Activated T-cell treated with anti-CD3 and anti-CD28 coated beads, Interleukin-2, amount 50 U/mL, for 48 hours (primary cell): ENCODE data around the gene SCN5A.

Experiments used
- DNase-seq, 2 experiments: peaks; one replicate each; pipeline ENCODE4 v3.0.0-alpha.2; 2020

The SCN5A gene

DNA sequence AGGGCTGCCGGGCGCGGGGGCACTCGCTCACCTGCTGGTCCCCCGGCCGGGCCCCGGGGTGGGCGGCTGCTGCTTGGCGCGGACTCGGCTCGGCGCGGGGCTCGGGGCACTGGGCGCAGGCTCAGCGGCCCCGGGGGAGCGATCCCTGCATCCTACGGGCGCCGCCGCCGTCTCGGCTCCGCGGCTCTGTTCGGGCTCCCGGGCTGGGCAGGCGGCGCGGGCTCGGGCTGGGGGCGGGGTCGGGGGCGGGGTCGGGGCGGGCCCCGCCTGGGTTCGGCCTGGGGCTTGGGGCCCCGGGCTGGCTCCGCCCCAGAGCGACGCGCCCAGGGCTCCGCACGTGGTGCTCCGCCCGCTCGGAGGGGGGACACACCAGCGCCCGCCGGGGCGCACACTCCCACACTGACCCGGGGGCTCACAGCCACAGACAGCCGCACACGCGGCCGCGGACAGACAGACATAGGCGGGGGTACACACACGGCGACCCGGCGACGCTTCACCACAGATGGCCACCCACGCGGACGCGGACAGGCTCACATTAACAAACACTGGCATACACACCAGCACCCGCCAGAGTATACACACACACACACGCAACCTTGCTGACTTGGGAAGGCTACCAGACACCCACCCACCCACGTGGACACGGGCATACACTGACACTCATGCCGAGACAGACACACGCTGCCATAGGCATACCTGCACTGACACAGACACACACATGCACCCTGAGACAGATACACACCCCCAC lies at the start of gene SCN5A:
Gene SCN5A, minus strand, starts transcription at position 188 of the 748 bp plus-strand sequence. CDS start 16,380 bp downstream, outside the sequence.
- peak; percentile 62 to 73 for DNase-seq

DNA sequence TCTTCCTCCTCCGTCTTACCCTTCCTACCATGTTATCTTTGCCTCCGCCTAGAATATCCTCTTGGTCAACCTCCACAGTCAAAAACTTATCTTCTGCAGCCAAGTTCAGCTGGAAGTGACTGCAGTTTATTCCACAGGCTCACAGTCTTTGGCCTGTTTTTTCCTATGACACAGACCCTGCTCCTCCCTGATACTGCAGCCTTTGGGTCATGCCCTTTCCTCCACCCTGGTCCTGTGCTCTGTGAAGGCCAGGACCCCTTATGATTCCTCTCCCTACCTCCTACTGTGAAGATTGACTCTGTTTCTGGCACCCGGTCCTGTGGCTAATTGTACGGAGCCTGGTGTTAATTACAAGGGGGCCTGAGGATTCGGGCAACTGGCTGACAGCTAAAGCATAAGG lies 49.3 kb upstream of the SCN5A start:
- no peak for DNase-seq

DNA sequence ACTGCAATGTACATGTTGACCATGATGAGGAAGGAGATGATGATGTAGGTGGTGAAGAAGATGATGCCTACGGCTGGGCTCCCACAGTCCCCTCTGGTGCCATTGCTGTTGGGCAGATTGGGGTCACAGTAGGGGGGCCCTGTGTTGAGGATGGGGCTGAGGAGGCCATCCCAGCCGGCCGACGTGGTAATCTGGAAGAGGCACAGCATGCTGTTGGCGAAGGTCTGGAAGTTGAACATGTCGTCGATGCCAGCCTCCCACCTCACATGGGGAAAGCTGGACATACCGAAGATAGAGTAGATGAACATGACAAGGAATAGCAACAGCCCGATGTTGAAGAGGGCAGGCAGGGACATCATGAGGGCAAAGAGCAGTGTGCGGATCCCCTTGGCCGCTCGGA lies 48.6 kb upstream of the SCN5A start:
- DNase-seq, result no peak

DNA sequence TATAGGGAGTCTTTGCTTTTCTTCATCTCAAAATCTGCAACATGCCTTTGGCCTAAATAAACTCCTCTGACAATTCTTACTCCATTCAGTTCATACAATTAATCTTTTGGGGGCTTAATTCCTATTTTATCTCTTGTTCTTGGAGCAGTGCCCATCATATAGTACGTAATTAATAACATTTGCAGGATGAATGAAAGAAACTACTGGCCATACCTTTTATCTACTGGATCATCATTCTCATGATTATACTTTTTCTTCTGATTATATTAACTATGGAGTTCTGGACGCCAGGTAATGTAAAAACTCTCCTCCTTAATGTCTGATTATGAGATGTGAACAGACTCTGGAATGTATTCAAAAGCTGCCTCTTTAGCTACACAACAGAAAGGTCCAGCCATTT lies 46.5 kb upstream of the SCN5A start:
- DNase-seq, result no peak

DNA sequence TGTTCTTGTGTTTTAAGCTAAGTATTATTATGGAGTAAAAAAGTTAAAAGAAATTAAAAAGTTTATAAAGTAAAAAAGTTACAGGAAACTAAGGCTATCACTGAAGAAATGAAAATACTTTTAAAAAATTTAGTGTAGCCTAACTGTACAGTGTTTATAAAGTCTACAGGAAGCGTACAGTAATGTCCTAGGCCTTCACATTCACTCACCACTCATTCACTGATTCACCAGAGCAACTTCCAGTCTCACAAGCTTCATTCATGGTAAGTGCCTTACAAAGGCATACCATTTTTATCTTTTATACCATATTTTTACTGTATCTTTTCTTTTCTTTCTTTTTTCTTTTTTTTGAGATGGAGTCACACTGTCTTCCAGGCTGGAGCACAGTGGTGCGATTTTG lies 40.7 kb upstream of the SCN5A start:
- DNase-seq, result no peak

DNA sequence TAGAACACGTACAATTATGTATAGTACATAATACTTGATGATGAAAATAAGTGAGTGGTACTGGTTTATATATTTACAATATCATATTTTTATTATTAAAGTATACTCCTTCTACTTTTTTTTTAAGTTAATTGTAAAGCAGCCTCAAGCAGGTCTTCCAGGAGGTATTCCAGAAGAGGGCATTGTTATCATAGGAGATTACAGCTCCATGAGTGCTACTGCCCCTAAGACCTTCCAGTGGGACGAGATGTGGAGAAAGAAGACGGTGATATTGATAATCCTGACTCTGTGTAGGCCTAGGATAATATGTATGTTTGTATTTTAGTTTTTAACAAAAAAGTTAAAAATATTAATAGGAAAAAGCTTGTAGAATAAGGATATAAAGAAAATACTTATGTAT lies 40.3 kb upstream of the SCN5A start:
- DNase-seq, result no peak

DNA sequence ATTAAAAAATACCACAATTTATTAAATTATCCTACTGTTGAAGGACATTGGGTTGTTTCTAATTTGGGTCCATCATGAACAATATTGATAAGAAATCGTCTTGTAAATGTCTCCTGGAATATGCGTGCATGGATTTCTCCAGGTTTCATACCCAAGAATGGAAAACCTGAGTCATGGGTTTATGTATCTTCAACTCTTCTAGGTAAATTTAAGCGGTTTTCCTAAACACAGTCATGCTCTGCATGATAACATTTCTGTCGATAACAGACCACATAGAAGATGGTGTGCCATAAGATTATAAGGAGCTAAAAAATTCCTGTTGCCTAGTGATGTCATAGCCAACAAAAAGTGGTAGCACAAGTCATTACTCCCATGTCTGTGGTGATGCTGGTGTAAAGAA lies 39.9 kb upstream of the SCN5A start:
- no peak for DNase-seq

DNA sequence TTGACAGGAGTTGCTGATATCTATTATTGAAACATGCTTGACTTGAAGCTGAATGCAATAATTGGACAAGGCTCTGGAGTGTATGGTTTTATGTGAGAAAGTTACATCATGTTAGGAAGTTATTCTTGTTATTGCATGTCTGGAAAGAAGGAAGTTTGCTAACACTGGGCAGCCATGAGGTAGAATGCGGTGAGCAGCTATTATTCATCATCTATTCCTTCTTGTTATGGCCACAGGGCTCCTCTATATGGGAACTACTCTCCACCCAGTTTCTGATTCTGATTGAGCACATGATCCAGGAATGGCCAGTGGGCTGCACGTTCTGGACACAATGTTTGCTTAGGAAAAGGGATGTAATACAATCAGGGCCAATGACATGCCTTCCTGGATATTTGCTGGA lies 37.8 kb upstream of the SCN5A start:
- no peak for DNase-seq

DNA sequence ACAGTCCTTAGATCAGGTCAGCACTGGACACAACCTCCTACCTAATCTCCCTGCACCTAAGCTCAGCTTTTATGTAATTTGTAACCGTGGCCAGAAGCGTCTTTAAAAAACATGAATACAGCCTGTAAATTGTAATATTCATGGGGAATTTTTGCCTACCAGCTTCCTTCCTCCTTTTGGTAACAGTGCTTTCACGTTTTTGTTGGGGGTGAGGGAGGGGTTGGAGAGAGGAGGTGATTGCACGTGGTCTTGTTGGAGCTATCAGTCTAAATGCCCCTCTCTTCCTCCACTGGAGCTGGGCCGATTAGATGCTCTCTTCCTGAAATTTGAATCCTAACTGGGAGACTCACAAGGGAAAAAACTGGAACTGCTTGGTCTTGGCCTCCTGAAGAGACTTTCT lies 35.1 kb upstream of the SCN5A start:
- DNase-seq, result no peak

DNA sequence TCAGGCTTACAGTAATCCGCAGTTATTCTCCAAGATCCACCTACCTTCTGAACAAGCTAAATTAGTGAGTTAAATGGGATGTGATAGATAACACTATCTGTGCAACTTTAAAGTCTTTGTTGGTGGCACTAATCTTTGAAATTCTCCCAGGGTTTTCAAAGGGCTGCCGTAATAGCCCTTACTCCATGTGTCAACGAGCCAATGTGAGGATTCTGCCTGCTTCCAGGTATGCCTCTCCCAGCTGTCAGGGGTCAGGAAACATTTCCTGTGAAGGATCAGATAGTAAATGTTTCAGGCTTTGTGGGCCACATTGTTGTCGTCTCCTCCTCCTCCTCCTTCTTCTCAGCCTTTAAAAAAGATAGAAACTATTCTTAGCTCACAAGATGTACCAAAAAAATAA lies 20.2 kb upstream of the SCN5A start:
- DNase-seq, result no peak

DNA sequence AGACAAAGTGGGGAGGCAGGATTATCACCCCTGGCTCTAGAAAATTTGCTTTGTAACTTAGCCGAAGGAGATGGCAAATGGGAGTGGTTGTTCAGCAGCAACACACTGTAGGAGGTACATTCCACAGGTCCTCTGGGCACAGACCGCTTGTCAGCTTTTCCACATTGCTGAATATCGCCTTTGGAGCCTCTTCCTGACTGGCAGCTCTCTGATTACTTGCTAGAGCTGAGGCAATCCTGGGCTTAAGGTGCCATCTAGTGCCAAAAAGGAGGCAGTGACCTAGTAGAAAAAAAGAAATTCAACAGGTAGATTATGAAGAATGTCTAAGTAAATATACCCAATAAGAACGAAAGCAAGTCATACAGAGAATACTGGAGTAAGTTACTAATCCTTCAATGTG lies 13.1 kb upstream of the SCN5A start:
- DNase-seq, result no peak

DNA sequence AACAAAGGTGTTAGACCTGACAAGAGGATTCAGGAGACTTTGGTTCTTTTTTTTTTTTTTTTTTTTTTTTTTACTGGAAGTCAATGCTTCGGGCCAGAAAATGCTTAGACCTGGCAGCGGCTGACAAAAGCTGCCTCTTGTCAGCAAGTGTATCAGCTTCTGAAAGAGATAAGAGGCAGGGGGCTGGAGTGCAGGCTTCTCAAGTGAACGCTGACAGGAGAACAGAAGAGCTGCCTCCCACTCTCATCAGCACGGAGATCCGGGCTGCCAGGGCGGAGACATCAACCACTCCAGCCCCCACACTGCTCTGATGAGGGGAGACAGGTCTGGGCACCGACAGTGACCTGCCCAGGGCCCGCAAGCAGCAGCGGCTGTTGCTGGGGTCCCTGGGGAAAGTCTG lies 9.4 kb upstream of the SCN5A start:
- no peak for DNase-seq

DNA sequence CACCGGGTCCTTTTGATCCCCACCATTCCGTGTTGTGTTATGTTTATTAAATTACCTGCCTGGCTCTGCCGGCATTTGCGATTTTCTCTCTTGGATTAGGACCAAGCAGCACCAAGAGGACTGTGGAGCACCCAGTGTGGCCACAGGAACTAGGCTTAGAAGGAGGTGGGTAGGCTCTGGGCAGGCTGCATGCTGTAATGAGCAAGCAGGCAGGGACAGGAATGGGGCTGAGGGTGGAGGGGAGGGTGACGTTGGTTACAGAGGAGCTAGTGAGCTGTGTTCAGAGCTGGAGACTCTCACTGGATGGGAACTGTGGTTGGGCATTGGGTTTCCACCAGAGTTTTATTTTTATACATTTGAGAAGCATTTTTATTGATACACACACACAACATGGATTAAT lies 7.9 kb upstream of the SCN5A start:
- DNase-seq, result no peak

DNA sequence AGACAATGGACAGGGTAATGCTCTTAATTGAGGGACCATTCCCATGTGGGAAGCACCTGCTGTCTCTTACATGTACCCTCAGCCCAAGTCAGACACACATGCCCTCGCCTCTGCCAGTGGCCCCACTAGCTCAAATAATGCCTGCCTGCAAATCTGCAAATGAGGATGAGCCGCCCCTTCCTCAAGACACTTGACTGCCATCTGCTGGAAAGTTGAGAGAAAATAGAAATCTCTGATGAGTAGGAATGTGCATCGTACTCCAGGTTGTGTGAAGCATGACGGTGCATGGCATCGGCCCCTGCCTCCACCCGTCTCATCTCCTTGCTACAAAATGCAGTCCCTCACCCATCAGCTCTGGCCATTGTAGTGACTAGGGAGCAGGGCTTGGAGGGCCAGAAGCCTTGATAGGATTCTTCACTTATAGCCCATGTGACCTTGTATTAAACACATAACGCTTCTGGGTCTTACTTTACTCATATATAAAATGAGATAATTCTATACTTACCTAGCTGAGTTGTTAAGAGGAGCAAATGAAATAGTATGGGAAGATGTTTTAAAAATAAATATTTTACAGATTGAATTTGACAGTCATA lies 6.3 kb upstream of the SCN5A start:
- DNase-seq, result peak; percentile 26 to 31

DNA sequence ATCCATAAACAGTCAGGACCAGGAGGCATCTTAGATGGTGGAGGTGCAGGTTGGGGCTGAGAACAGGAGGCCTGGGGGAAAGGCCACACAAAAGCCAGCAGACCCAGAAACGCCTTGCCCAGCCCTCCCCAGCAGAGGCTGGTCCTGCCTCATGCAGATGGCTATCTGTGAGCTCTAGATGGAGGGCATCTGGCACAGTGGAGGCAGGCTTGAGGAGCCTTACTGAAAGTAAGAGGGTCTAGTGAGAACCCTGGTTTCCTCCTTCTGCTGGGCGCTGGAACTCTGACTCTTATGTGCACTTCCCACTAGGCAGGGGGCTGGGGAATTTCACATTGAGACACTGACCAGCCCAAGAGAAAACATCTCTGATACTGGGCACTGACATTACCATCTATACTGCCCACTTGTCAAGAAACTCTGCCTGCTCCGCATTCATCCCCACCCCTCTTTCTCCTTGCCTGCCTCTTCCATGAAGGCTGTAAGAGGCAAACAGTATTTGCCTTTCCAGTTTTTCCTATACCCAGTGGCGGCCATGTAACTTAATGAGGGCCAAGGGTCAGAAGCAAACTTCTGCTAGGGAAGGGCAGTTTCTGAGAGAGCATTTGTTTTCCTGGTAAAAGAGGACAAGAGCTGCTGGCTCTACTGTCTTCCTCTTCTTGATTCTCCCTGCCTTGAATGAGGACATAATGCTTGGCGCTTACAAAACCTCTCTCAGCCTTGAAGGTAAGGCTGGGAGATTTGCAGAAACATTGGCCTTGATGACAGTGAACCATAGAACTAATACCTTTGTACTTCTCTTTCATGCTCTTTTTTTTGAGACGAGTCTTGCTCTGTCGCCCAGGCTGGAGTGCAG lies 4.4 kb upstream of the SCN5A start:
- no peak for DNase-seq

DNA sequence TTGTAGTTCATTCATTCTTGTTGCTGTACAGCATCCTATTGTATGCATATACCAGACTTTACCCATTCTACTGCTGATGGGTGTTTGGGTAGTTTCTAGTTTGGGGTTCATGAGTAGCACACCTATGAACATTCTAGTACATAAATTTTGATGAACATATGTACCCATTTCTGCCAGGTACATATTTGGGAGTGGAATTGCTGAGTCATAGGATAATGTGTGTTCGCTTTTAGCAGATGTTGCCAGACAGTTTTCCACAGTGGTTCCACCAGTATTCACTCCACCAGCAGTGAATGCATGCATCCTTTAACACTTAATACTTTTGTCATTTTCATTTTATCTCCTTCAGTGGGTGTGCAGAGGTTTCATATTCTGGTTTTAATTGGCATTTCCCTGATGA lies 3.4 kb upstream of the SCN5A start:
- no peak for DNase-seq

DNA sequence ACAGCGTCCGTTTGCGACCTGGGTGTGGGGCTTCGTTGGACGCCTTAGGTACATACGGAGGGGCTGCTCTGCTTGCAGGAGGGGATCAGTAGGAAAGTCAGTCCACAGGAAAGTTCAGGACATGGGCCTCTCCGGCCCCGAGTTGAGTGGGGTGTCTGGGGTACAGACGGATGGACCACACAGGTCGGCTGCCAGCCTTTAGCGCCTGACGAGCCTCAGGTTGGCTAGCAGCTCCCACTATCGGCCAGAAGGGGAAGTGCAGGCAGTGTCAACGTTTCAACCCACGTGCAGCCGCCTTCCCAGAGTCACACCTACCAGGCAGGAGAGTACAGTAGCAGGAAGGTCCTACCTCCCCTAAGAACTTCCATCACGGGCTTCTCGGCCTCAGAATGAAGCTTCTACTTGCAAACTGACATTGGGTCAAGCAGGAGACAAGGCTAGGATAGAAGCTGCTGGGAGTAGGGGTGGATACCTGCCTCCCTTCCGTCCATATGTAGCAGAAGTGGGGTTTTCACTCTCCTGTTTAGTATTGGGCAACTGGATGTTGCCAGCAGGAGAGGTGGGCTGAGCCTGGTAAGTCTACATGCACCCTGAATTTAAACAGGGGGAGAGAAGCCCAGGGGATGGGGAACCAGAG lies 1.8 kb upstream of the SCN5A start:
- peak; percentile 79 to 84 for DNase-seq

DNA sequence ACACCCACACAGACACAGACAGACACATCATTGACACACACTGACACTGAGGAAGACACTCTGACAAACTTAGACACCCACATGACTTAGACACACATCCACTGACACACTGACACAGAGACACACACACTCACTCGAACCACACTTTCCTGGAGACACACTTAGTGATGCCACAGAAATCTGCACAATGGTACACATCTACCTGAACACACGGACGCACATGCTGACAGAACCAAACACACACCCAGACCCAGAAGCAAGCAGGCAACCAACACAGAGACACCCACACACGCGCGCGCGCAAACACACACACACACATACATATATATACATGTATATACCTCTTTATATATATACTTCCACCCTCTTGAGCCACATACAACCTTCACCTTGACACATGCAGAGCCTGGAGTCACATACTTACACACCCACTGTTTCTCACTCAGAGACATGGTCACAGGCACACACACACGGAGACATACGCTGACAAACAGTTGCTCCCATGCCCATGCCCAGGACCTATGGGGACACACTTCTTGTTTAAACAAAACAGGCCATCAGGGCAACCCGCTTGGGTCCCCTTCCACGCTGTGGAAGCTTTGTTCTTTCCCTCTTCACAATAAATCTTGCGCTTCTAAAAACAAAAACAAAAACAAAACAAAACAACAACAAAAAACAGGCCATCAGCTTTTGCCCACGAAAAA lies 913 bp upstream of the SCN5A start:
- DNase-seq, result peak in 1 of 2 experiments; percentile 36

DNA sequence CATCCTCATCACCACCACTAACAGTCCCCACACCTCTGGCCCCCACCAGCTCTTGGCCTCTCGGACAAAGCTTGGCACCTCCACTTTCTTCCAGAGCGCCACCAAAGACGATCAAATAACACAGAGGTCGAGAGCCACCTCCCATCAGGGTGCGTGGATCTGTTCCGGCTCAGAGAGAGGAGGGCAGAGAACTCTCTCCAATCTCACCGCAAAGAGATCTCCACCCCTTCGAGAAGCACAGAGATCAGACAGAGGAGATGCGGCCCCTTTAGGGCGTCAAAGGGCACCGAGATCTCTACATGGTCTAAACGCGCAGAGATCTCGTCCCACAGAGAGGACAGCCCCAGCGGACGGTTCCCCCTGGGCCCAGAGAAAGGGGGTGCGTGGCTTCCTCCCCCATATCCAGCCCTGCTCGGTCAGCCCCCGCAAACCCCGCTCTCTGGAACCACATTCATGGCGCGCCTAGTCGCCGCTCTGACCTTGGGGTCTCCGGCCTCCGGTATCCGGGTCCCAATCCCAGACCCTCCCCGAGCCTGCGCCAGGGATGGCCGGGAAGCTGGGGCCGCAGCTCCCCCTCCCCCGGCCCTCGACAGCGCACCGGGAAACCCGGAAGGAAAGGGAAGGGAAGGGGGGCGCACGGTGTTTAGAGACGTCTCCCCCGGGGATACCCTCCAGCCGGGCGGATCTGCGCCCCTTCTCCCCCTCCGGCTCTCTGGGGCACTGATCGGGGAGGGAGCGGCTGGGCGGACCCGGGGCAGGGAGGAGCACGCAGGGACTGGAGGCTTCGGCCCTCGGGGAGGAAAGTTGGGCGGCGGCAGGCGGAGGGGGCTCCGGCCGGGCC lies 608 bp downstream of the SCN5A start:
- DNase-seq, result no peak

DNA sequence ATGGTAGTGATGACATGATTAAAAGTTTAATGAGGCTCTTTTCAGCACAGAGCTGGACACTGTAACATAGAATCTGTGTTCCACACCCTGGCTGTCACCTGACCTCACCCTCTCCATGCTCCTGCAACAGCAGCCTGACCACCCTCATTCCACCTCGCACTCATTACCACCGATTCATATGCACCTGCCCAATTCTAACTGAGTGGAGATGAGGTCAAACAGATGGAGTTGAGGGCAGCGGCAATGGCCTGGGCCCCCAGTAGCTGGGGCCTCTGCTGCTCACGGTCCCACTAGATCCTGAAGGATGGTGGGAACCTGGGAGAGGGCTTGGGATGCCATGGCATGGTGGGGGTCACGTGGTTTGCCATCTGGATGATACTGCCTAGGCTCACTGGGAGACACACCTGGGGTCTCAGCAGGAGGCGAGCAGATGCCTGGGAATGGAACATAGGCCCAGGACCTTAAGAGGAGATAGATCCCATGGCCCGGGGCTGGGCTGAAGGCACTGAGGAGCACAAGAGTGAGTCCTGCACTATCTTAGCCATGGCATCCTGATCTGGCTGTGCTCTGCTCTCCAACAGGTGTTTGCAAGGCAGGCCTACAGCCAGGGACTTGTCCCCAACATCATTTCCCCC lies 1.3 kb downstream of the SCN5A start:
- DNase-seq, result no peak
